GM23338 (cell line): ENCODE results near the gene CHMP4B. TPM values are rescaled to one million over a fixed set of nuclear protein-coding genes. Genes with fewer than 3 reads are reported as not detected.

ENCODE experiments used
- ATAC-seq: fragments of 200-7000 bp; cut with Tn5 transposase; 3 replicates; pipeline ENCODE4 v1.9.1; 2020
- DNase-seq: peaks from one replicate; pipeline ENCODE4 v3.0.0-alpha.2; 2015; ENCODE audit warnings: low spot score
- H2AFZ ChIP-seq: fragments of 200-600 bp; sonication (generic); 2 replicates; pipeline ENCODE4 v1.8.0; 2016; ENCODE audit warnings: antibody characterized with exemption, mild to moderate bottlenecking, moderate library complexity
- H3F3A ChIP-seq: fragments of 200-600 bp; sonication (generic); replicated peaks from 2 replicates; pipeline ENCODE4 v1.8.0; 2017; ENCODE audit warnings: antibody characterized with exemption, mixed run types, low read depth
- H3K27ac ChIP-seq: fragments of 200-600 bp; sonication (generic); 2 replicates; pipeline ENCODE4 v1.6.1; 2016; ENCODE audit warnings: low read depth
- H3K27me3 ChIP-seq: fragments of 200-600 bp; sonication (generic); 2 replicates; pipeline ENCODE4 v1.8.0; 2016; ENCODE audit warnings: mild to moderate bottlenecking, mixed run types, moderate library complexity; ENCODE audit not compliant: insufficient read depth
- H3K36me3 ChIP-seq: fragments of 200-600 bp; sonication (generic); 2 replicates; pipeline ENCODE4 v1.8.0; 2016; ENCODE audit warnings: mild to moderate bottlenecking; ENCODE audit not compliant: insufficient read depth
- H3K4me1 ChIP-seq: fragments of 200-600 bp; sonication (generic); 2 replicates; pipeline ENCODE4 v1.8.0; 2016; ENCODE audit warnings: mild to moderate bottlenecking, moderate library complexity; ENCODE audit not compliant: insufficient read depth
- H3K4me2 ChIP-seq: fragments of 200-600 bp; sonication (generic); 2 replicates; pipeline ENCODE4 v1.7.1; 2017; ENCODE audit warnings: mixed run types
- H3K4me3 ChIP-seq: fragments of 200-600 bp; sonication (generic); 2 replicates; pipeline ENCODE4 v1.6.1; 2016; ENCODE audit warnings: mixed run types
- H3K79me2 ChIP-seq: fragments of 200-600 bp; sonication (generic); replicated peaks from 2 replicates; pipeline ENCODE4 v1.8.0; 2017; ENCODE audit warnings: mild to moderate bottlenecking; ENCODE audit not compliant: insufficient read depth
- H3K9me2 ChIP-seq: fragments of 200-600 bp; sonication (generic); 2 replicates; pipeline ENCODE4 v1.8.0; 2017; ENCODE audit not compliant: insufficient read depth
- H4K20me1 ChIP-seq: fragments of 200-600 bp; sonication (generic); replicated peaks from 2 replicates; pipeline ENCODE4 v1.8.0; 2017; ENCODE audit warnings: mild to moderate bottlenecking; ENCODE audit not compliant: insufficient read depth
- H3K27ac Mint-ChIP-seq: 2 replicates; pipeline ENCODE4 v1.8.0; 2020; ENCODE audit warnings: inconsistent platforms, mild to moderate bottlenecking, moderate library complexity, mixed read lengths
- H3K27me3 Mint-ChIP-seq: 3 replicates; pipeline ENCODE4 v1.8.0; 2022; ENCODE audit warnings: low read depth, mild to moderate bottlenecking, moderate library complexity, mixed read lengths, inconsistent platforms; ENCODE audit not compliant: insufficient read depth, poor library complexity
- H3K36me3 Mint-ChIP-seq: 3 replicates; pipeline ENCODE4 v1.8.0; 2021; ENCODE audit warnings: low read depth, mild to moderate bottlenecking, inconsistent platforms, moderate library complexity, mixed read lengths
- H3K4me1 Mint-ChIP-seq: 3 replicates; pipeline ENCODE4 v1.8.0; 2020; ENCODE audit warnings: mild to moderate bottlenecking, inconsistent platforms, mixed read lengths
- H3K4me3 Mint-ChIP-seq: 3 replicates; pipeline ENCODE4 v1.8.0; 2021; ENCODE audit warnings: moderate library complexity, mild to moderate bottlenecking, inconsistent platforms, mixed read lengths
- H3K9me3 Mint-ChIP-seq: 3 replicates; pipeline ENCODE4 v1.8.0; 2020; ENCODE audit warnings: moderate library complexity, mild to moderate bottlenecking, inconsistent platforms, mixed read lengths
- EZH2 ChIP-seq: fragments of 200-600 bp; sonication (generic); IDR thresholded peaks from one replicate; pipeline ENCODE4 v1.8.0; 2017; ENCODE audit warnings: antibody characterized with exemption, mild to moderate bottlenecking, low read depth; ENCODE audit not compliant: unreplicated experiment
- EZH2phosphoT487 ChIP-seq: fragments of 200-600 bp; sonication (generic); IDR thresholded peaks from one replicate; pipeline ENCODE4 v1.8.1; 2018; ENCODE audit warnings: antibody characterized with exemption; ENCODE audit not compliant: unreplicated experiment
- JUNB ChIP-seq: IDR thresholded peaks from one replicate; pipeline ENCODE4 v1.6.1; 2016; ENCODE audit warnings: antibody characterized with exemption; ENCODE audit not compliant: unreplicated experiment
- NANOG ChIP-seq: IDR thresholded peaks from 2 replicates; pipeline ENCODE4 v1.6.1; 2016; ENCODE audit warnings: antibody characterized with exemption, borderline replicate concordance
- POLR2AphosphoS5 ChIP-seq: IDR thresholded peaks from 2 replicates; pipeline ENCODE4 v1.6.1; 2016; ENCODE audit warnings: antibody characterized with exemption, low read depth
- STAT1 ChIP-seq: IDR thresholded peaks from one replicate; pipeline ENCODE4 v1.6.1; 2016; ENCODE audit warnings: antibody characterized with exemption; ENCODE audit not compliant: unreplicated experiment
- ZNF114 ChIP-seq: fragments of 250-450 bp; sonication (Bioruptor Pico); IDR thresholded peaks from 2 replicates; pipeline ENCODE4 v1.5.0; 2020; ENCODE audit warnings: mild to moderate bottlenecking, moderate library complexity
- ZNF331 ChIP-seq: fragments of 250-450 bp; sonication (Bioruptor Pico); IDR thresholded peaks from 2 replicates; pipeline ENCODE4 v1.5.0; 2020; ENCODE audit warnings: low read depth, mild to moderate bottlenecking, moderate library complexity
- polyA plus RNA-seq: library from polyadenylated mRNA; unstranded; fragments of >200 nt; fragmentation: Nextera tagmentation; extraction: Ambion mirVana; gene quantifications from 2 replicates; pipeline ENCODE4 v1.2.1, GENCODE V29; 2016
- total RNA-seq: library from RNA; depleted of rRNA; stranded (reverse); fragments of >200 nt; shearing (Covaris generic); gene quantifications from 2 replicates; pipeline ENCODE4 v1.2.3, GENCODE V29; 2014
- TF ChIP-seq, protein P1 (sequence below), 2 experiments: fragments of 200-600 bp in 1 of 2; sonication (generic) in 1 of 2; conservative IDR thresholded peaks; 2 replicates each; pipeline versions ENCODE4 v1.5.1 to v1.6.1; 2016 to 2017; ENCODE audit warnings: antibody characterized with exemption in 2 of 2, low read depth in 2 of 2, mild to moderate bottlenecking in 2 of 2, moderate library complexity in 1 of 2
- TF ChIP-seq, protein P2 (sequence below): IDR thresholded peaks from 2 replicates; pipeline ENCODE4 v1.6.1; 2016; ENCODE audit warnings: antibody characterized with exemption
- TF ChIP-seq, protein P3 (sequence below): fragments of 250-450 bp; sonication (Bioruptor Pico); IDR thresholded peaks from 2 replicates; pipeline ENCODE4 v1.5.0; 2020; ENCODE audit warnings: mild to moderate bottlenecking, moderate library complexity

The CHMP4B gene
- total and polyA plus RNA-seq, 2 experiments from 2014 or later, result 14.5 to 49.3 TPM

DNA sequence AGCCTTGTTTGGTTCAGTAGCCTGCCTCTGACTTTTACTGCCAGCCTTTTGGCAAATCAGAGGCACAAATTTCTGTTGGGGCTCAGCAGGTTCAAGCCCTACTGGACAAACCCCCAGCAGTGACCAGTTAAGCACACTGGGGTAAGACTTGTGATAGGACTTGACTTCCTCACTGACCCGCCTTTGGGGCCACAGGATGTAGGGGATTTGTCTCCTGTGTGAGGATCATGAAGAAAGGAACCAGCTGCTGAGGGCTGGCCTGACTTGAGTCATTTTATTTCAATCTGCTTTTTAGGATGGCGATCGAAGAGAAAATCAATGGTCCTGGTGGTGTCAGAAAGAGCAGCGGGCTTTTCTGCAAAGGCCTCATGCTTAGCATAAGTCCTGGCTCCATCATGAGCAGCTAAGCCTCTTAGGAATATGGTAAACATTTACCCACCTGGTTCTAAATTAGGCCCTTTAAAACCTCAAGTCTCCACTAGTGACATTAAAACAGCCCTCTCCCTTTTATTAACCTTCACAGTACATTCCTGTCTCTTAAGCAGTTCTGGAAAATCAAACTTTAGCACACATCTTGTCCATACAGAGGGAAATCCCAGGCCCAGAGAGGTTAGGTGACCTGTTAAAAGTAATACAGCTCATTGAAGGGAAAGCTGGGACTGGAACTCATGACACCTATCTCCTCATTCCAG, 16.6 kb downstream of the CHMP4B start (continued):
- TF ChIP-seq, protein P1, sequence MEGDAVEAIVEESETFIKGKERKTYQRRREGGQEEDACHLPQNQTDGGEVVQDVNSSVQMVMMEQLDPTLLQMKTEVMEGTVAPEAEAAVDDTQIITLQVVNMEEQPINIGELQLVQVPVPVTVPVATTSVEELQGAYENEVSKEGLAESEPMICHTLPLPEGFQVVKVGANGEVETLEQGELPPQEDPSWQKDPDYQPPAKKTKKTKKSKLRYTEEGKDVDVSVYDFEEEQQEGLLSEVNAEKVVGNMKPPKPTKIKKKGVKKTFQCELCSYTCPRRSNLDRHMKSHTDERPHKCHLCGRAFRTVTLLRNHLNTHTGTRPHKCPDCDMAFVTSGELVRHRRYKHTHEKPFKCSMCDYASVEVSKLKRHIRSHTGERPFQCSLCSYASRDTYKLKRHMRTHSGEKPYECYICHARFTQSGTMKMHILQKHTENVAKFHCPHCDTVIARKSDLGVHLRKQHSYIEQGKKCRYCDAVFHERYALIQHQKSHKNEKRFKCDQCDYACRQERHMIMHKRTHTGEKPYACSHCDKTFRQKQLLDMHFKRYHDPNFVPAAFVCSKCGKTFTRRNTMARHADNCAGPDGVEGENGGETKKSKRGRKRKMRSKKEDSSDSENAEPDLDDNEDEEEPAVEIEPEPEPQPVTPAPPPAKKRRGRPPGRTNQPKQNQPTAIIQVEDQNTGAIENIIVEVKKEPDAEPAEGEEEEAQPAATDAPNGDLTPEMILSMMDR (conservative IDR thresholded peaks at IDR 0.05; ENCODE audit: low read depth in 2 of 2), result no peak
- no peak for TF ChIP-seq EZH2

DNA sequence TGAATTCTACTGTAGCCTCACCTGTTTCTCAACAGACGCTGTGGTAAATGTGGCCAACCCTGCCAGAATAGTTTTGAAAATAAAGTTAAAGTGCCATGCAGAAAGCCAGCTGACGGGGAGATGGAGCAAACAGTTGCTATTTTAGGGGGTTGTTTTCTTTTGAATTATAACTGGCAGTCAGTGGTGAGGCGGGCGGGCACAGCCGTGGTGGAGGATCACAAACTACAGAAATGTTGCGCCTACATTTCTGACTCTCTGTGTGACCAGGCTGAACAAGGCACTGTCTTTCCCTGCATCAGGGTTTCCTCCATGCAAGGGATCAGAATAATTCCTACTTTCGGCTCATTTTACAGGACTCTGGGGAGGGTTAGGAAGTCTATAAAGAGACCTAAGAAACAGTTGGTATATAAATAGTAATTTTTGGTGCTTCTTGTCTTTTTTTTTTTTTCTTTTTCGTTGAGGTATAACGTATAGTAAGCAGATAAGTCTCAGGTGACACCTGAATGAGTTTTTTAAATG, 17.2 kb downstream of the CHMP4B start:
- Histone ChIP-seq H3K4me1 (peaks cover 39% of the 10 kb centered on the region), H2AFZ (no peak overlapping the region), H3F3A (0 out of 2 replicates have a peak, but pooled peaks cover 2% of the 10 kb centered on the region), H3K27ac (0 out of 2 replicates have a peak overlapping the region, but pooled peaks have one; percentile 26), H3K4me2 (no peak overlapping the region), H3K4me3 (no peak overlapping the region), H4K20me1 (peaks cover 69% of the 10 kb centered on the region), H3K79me2 (peaks cover 95% of the 10 kb centered on the region), H3K36me3 (no peaks in the 10 kb centered on the region), H3K27me3 (no peaks in the 10 kb centered on the region), H3K9me2 (0 out of 2 replicates have a peak, but pooled peaks cover under 1% of the 10 kb centered on the region)
- peaks cover 4% of the 10 kb centered on the region; the same call in 1 of the 3 replicates for H3K36me3 Mint-ChIP-seq
- no peaks in the 10 kb centered on the region for H3K9me3 Mint-ChIP-seq
- H3K4me1 Mint-ChIP-seq, result peaks cover 59% of the 10 kb centered on the region
- no peak overlapping the region for H3K27ac Mint-ChIP-seq
- peaks cover 5% of the 10 kb centered on the region for H3K27me3 Mint-ChIP-seq
- ATAC-seq (no peak), DNase-seq (no peak)
- no peak overlapping the region for H3K4me3 Mint-ChIP-seq
- TF ChIP-seq ZNF114 (CRISPR knock-in tag) (no peak), STAT1 (no peak), EZH2phosphoT487 (no peak), POLR2AphosphoS5 (no peak), NANOG (no peak), JUNB (no peak), ZNF331 (CRISPR knock-in tag) (no peak), EZH2 (no peak)
- TF ChIP-seq, protein P1 (conservative IDR thresholded peaks at IDR 0.05; ENCODE audit: low read depth in 2 of 2), result no peak
- TF ChIP-seq, protein P2, sequence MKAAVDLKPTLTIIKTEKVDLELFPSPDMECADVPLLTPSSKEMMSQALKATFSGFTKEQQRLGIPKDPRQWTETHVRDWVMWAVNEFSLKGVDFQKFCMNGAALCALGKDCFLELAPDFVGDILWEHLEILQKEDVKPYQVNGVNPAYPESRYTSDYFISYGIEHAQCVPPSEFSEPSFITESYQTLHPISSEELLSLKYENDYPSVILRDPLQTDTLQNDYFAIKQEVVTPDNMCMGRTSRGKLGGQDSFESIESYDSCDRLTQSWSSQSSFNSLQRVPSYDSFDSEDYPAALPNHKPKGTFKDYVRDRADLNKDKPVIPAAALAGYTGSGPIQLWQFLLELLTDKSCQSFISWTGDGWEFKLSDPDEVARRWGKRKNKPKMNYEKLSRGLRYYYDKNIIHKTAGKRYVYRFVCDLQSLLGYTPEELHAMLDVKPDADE, result no peak
- TF ChIP-seq, protein P3, sequence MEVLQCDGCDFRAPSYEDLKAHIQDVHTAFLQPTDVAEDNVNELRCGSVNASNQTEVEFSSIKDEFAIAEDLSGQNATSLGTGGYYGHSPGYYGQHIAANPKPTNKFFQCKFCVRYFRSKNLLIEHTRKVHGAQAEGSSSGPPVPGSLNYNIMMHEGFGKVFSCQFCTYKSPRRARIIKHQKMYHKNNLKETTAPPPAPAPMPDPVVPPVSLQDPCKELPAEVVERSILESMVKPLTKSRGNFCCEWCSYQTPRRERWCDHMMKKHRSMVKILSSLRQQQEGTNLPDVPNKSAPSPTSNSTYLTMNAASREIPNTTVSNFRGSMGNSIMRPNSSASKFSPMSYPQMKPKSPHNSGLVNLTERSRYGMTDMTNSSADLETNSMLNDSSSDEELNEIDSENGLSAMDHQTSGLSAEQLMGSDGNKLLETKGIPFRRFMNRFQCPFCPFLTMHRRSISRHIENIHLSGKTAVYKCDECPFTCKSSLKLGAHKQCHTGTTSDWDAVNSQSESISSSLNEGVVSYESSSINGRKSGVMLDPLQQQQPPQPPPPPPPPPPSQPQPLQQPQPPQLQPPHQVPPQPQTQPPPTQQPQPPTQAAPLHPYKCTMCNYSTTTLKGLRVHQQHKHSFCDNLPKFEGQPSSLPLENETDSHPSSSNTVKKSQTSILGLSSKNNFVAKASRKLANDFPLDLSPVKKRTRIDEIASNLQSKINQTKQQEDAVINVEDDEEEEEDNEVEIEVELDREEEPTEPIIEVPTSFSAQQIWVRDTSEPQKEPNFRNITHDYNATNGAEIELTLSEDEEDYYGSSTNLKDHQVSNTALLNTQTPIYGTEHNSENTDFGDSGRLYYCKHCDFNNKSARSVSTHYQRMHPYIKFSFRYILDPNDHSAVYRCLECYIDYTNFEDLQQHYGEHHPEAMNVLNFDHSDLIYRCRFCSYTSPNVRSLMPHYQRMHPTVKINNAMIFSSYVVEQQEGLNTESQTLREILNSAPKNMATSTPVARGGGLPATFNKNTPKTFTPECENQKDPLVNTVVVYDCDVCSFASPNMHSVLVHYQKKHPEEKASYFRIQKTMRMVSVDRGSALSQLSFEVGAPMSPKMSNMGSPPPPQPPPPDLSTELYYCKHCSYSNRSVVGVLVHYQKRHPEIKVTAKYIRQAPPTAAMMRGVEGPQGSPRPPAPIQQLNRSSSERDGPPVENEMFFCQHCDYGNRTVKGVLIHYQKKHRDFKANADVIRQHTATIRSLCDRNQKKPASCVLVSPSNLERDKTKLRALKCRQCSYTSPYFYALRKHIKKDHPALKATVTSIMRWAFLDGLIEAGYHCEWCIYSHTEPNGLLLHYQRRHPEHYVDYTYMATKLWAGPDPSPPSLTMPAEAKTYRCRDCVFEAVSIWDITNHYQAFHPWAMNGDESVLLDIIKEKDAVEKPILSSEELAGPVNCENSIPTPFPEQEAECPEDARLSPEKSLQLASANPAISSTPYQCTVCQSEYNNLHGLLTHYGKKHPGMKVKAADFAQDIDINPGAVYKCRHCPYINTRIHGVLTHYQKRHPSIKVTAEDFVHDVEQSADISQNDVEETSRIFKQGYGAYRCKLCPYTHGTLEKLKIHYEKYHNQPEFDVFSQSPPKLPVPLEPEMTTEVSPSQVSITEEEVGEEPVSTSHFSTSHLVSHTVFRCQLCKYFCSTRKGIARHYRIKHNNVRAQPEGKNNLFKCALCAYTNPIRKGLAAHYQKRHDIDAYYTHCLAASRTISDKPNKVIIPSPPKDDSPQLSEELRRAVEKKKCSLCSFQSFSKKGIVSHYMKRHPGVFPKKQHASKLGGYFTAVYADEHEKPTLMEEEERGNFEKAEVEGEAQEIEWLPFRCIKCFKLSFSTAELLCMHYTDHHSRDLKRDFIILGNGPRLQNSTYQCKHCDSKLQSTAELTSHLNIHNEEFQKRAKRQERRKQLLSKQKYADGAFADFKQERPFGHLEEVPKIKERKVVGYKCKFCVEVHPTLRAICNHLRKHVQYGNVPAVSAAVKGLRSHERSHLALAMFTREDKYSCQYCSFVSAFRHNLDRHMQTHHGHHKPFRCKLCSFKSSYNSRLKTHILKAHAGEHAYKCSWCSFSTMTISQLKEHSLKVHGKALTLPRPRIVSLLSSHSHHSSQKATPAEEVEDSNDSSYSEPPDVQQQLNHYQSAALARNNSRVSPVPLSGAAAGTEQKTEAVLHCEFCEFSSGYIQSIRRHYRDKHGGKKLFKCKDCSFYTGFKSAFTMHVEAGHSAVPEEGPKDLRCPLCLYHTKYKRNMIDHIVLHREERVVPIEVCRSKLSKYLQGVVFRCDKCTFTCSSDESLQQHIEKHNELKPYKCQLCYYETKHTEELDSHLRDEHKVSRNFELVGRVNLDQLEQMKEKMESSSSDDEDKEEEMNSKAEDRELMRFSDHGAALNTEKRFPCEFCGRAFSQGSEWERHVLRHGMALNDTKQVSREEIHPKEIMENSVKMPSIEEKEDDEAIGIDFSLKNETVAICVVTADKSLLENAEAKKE (CRISPR knock-in tag), result no peak
